Skeletal muscle satellite cell (primary cell): ENCODE results near the gene RANBP9.
A peak's percentile ranks its signal among the peaks of the same experiment; 100 is the strongest.

Experiments used
- H3K27me3 ChIP-seq: 2 replicates; pipeline ENCODE4 v1.7.0; 2013; ENCODE audit warnings: low read length; ENCODE audit not compliant: control insufficient read depth, insufficient read depth
- H3K36me3 ChIP-seq: 2 replicates; pipeline ENCODE4 v1.7.0; 2013; ENCODE audit warnings: mild to moderate bottlenecking, control low read depth, low read length; ENCODE audit not compliant: insufficient read depth
- H3K4me1 ChIP-seq: 2 replicates; pipeline ENCODE4 v1.7.0; 2013; ENCODE audit warnings: low read length; ENCODE audit not compliant: control insufficient read depth, insufficient read depth
- H3K4me2 ChIP-seq: 2 replicates; pipeline ENCODE4 v1.7.0; 2013; ENCODE audit warnings: mild to moderate bottlenecking, low read length
- H3K4me3 ChIP-seq: 2 replicates; pipeline ENCODE4 v1.7.0; 2013; ENCODE audit warnings: low read length
- H3K9ac ChIP-seq: 2 replicates; pipeline ENCODE4 v1.7.0; 2013; ENCODE audit warnings: mild to moderate bottlenecking, low read depth, low read length, moderate library complexity
- H3K9me3 ChIP-seq: replicated peaks from 2 replicates; pipeline ENCODE4 v1.7.0; 2013; ENCODE audit warnings: mild to moderate bottlenecking, control low read depth, low read length

Gene RANBP9

GRCh38 chr6:13572951-13573654, 138.5 kb downstream of the RANBP9 start:
- Histone ChIP-seq H3K36me3 (no peaks in the 10 kb centered on the region), H3K27me3 (peaks cover 15% of the 10 kb centered on the region), H3K4me2 (peak overlapping the region; percentile 99), H3K9me3 (no peaks in the 10 kb centered on the region), H3K4me3 (peak overlapping the region; percentile 90), H3K9ac (peak overlapping the region; percentile 91), H3K4me1 (peaks cover 4% of the 10 kb centered on the region)

GRCh38 chr6:13572240-13572639, 139.4 kb downstream of the RANBP9 start:
- Histone ChIP-seq H3K4me2 (no peak overlapping the region), H3K4me3 (no peak overlapping the region), H3K36me3 (no peaks in the 10 kb centered on the region), H3K9ac (no peak overlapping the region), H3K4me1 (peaks cover 4% of the 10 kb centered on the region), H3K27me3 (peaks cover 17% of the 10 kb centered on the region), H3K9me3 (no peaks in the 10 kb centered on the region)
